Middle frontal gyrus (tissue), 1 donor: ENCODE measurements around the gene LRRC49.
"Not testable (repeated sequence)": the region's sequence is repeated elsewhere in the genome, so short reads cannot be mapped to it uniquely, and the experiment has no call there.

ENCODE experiments used
- DNase-seq: peaks from one replicate; pipeline ENCODE4 v3.0.0-alpha.2; 2015; ENCODE audit warnings: low spot score; ENCODE audit errors: extremely low spot score

LRRC49 gene

GRCh38 chr15:70920981-70921696 lies 28.5 kb downstream of the LRRC49 start:
- no peak for DNase-seq

GRCh38 chr15:70922119-70922518 lies 29.5 kb downstream of the LRRC49 start:
- no peak for DNase-seq

- no peak for DNase-seq
Observed at GRCh38 chr15:70923311-70924080, 30.9 kb downstream of the LRRC49 start.

- not testable (repeated sequence) for DNase-seq
Observed at GRCh38 chr15:70926914-70927313, 34.3 kb downstream of the LRRC49 start.

GRCh38 chr15:70931821-70932220 lies 39.2 kb downstream of the LRRC49 start:
- no peak for DNase-seq

GRCh38 chr15:70932397-70932796 lies 39.8 kb downstream of the LRRC49 start:
- DNase-seq = no peak

- no peak for DNase-seq
Observed at GRCh38 chr15:70933411-70933810, 40.8 kb downstream of the LRRC49 start.

- DNase-seq = no peak
Observed at GRCh38 chr15:70935631-70936030, 43.0 kb downstream of the LRRC49 start.

GRCh38 chr15:70936326-70936725 lies 43.7 kb downstream of the LRRC49 start:
- DNase-seq = no peak

- not testable (repeated sequence) for DNase-seq
Observed at GRCh38 chr15:70943285-70943684, 50.7 kb downstream of the LRRC49 start.

GRCh38 chr15:70947351-70948335 lies 55.0 kb downstream of the LRRC49 start:
- DNase-seq = no peak

- DNase-seq = no peak
Observed at GRCh38 chr15:70950953-70951352, 58.3 kb downstream of the LRRC49 start.

GRCh38 chr15:70954171-70954570 lies 61.5 kb downstream of the LRRC49 start:
- DNase-seq = no peak

GRCh38 chr15:70954733-70955132 lies 62.1 kb downstream of the LRRC49 start:
- no peak for DNase-seq

- no peak for DNase-seq
Observed at GRCh38 chr15:70955151-70955550, 62.5 kb downstream of the LRRC49 start.

- no peak for DNase-seq
Observed at GRCh38 chr15:70956201-70956995, 63.8 kb downstream of the LRRC49 start.

GRCh38 chr15:70962084-70962483 lies 69.5 kb downstream of the LRRC49 start:
- DNase-seq = no peak

GRCh38 chr15:70963199-70963598 lies 70.6 kb downstream of the LRRC49 start:
- DNase-seq = no peak

- no peak for DNase-seq
Observed at GRCh38 chr15:70964058-70964457, 71.4 kb downstream of the LRRC49 start.

- no peak for DNase-seq
Observed at GRCh38 chr15:70964686-70965085, 72.1 kb downstream of the LRRC49 start.

- DNase-seq = no peak
Observed at GRCh38 chr15:70967646-70968045, 75.0 kb downstream of the LRRC49 start.
